HG02884 (cell line): ENCODE measurements around the gene STAT4.

ENCODE experiments used
- ATAC-seq: cut with Tn5 transposase; IDR thresholded peaks from one replicate; pipeline ENCODE4 v1.9.1; 2021; ENCODE audit warnings: mild to moderate bottlenecking, moderate library complexity; ENCODE audit not compliant: unreplicated experiment

The STAT4 gene

DNA sequence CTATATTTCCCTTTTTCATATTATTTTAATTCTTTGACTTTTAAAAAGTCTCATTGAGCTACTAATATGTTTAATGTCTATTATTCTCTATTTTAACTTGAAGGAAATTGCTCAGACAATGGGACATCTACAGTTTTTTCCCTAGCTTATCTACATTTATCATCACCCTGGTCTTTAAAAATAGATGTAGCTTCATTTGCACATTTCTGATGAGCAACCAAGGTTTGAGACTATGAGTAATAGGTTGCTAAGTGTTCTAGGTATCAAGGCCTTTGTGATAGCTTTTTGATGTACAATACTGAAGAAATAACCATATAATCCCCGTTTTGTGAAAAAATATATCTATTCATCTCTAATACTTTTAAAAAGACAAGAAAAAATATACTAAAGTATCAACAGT lies 47.0 kb downstream of the STAT4 start:
- ATAC-seq: no peak

DNA sequence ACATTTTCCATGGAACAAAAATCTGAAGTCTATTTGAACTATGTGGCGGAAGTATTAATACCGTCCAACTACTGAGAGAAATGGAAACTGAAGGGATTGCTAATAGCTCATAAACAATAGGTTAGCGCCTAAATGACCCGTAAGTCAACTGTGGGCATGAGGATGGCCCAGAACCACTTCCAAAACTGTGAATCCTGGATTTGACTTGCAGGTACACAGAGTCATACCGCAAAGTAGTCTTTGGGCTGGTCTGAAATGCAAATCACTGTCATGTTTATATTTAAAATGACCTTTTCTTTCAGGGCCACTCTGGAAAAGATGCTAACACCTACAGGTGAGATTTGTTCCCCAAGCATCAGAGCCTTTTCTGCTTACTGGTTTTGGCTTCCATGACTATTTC lies 50.6 kb downstream of the STAT4 start:
- no peak for ATAC-seq

DNA sequence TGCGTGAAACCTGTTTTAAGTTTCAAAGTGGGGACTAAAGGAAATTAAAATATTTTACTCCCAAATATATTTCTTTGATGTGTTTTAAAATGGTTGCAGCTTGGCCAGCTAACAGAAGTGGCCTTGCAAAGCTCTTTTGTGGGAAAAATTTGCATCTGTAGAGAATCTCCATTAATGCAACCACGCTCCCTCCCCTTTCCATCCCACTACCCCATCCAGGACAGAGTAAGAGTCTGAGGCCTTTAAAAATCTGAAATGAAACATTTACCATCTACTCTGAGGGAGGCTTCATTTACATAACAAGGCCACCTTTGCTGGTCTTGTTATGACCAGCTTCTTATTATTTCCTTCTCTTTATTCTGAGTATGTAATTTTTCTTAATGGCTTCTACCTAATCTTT lies 63.5 kb downstream of the STAT4 start:
- ATAC-seq: no peak

DNA sequence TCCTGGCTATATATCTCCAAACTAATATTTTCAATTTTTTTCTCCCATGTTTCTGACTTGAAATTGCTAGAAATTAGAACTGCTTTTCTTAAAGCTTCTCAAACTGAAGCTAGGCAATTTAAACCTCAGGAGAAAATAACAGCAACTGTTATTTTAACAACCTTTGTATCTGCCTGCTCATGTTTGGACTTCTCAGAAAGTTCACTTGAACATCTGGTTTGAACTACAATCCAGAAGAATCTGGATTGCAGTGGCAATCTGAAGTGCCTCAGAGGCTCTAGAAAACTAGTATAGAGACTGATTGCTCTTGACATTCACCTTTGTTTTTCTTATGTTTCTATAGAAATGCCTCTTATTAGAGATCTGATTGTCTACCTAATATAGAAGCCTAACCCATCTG lies 64.1 kb downstream of the STAT4 start:
- no peak for ATAC-seq

DNA sequence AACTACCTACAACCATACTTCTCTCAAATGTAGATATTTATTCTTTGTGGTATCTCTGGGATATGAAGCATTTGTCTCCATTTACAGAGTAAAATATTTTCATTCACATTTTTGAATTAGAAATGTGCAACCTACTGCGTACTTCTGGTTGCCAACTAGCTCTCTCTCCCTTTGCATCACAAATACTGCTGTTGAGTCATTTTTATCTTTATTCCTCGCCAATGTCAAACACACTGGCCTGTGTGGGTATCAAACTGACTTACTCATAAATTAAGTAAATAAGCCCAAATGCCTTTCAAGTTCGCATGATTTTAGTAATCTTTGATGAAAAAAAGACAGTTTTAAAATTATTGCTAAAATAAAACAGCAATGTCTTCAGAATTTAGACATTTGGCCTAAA lies 67.3 kb downstream of the STAT4 start:
- ATAC-seq: no peak

DNA sequence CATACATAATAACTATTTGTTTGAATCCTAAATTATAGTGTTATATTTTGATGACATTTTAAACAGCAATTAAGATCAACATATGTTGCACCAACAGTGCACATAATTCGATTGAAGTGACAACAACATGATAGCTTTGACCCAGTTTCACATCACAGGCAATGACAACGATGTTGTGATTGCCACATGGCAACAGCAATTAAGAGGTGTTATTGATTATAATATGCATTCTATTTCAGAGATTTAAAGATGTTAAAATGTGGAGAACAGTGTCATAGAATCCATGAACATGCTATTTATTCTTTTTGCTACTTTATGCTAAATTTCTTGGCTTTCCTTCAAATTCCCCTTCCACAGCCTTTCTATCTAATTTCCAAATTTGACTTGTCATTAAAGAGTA lies 68.5 kb downstream of the STAT4 start:
- ATAC-seq: no peak

DNA sequence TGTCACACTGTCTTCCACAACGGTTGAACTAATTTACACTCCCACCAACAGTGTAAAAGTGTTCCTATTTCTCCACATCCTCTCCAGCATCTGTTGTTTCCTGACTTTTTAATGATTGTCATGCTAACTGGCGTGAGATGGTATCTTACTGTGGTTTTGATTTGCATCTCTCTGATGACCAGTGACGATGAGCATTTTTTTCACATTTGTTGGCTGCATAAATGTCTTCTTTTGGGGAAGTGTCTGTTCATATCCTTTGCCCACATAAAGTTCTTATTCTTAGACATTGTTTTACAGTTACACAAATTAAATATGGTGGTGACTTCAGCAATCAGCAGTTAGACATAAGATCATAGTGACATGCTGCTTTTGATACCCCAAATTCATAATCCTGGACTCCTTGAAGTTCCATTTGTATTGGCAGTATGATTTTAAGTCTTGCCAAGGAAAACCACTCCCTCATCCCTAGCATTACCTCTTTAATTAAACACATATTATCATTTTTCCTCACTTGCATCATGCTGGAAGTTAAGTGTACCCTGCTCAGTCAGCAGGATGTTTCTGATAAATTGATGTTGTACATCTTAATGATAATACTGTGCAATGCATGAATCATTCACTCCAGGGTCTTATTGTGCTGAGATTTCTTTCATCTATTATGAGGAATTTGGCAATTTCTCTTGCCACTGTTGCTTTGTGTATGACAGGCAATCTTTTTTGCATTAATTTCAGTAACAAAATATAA lies 69.2 kb downstream of the STAT4 start:
- ATAC-seq: no peak

DNA sequence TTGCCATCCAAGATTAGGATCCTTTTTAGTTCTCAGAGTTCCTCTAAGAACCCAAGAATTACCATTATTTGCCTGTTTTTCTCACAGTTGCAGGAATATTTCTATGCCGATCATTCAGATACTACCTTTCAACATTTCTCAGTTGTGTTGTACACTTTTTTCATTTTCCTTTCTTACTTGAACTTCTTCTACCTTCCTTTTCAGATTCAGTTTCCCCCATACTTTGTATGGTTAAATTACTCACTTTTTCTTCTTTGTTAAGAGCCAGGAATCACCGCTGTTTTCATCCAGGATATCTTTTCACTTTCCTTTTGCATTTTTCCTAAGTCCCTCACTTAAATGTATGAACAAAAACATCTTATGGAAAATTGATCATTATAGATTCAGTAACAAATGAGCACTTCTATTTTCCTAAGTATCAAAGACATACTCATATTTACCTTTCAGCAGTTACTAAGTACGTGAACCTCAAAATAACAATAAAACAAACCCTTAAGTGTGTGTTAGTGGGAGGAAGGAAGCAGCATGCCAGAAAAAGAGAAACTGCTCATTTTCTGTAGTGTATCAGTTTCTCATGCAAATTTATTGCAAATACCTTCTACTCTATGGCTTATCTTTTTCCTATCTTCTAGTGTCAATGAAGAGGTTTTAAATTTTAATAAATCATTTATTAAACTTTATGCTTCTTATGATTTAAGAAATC lies 72.5 kb downstream of the STAT4 start:
- ATAC-seq: no peak

DNA sequence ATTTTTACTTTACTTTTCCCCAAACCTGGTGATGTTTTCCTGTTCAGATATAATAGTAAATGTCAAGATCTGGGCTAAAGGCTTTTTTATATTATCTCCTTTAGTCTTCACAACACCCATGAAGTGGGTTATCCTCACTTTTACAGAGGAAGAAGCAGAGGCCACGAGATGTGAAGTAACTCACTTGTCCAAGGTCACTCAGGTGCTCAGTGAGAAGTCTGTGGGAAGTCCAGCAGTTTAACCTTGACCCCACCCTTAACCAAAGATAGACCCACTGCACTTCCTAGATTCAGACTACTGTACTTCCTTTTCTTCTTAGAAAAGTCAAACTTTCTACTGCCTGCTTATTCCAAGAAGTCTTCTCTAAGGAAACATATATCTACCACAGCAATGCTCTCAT lies 80.5 kb downstream of the STAT4 start:
- ATAC-seq: no peak

DNA sequence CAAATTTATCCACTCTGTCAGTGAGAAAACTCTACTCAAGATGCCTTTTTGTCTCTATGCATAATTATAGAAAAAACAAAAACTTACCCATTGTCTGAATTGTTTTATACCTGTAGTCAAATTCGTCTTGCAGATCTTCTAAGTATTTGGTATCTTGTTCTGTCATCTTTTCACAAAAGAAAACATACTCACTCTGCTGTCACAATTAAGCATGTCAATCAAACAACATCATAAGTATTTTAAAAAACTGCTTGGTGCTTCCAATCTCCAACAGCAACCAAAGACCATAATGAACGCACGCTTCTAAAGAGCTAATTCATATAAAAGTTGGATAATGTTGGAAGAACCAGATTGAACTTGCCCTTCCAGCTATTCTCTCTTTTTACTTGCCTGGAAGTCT lies 81.2 kb downstream of the STAT4 start:
- no peak for ATAC-seq

DNA sequence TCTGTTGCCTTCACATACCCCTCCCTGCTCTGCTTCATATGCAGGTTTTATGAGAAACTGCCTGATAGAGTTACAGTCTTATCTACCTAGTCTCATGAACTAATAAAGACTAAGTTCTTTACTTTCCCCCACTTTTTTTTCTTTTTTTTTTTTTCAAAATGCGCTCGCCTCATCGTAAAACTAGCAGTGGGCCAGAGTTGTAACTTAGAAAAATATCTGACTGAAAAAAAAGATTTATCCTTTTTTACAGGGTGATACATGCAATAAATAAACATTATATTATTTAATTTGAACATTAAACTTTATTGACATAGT lies 83.9 kb downstream of the STAT4 start:
- no peak for ATAC-seq

DNA sequence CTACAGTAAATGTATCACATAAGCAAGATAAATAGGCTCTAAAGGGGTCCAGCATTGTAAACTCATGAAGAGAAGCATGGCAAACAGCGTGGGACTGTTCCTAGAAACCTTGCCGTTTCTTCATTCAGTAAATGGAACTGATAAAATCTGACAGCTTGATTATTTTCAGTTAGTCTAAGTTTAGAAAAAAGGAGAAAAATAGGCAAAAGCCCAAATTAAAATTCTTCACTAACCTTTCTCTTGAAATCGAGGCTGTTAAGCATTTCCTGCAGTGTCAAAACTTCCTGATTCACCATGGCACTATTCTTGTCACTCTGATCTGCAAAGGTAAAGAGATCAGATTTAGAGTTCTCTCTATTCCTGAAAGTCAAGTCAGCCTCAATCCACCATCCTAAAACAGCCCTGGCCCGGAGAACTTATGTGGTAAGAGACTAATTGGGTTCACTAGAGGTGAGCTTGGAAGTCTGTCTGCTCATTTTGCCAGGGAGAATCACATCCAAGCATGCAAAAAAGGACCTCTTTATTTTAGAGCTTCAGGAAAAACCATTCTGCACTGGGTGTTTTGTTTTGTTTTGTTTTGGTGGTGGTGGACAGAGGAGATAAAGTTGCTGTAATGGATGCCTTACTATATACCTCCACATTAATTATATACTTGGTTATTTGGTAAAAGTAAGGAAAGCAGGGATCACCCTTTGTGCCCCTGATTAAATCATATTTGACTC lies 84.4 kb downstream of the STAT4 start:
- no peak for ATAC-seq

DNA sequence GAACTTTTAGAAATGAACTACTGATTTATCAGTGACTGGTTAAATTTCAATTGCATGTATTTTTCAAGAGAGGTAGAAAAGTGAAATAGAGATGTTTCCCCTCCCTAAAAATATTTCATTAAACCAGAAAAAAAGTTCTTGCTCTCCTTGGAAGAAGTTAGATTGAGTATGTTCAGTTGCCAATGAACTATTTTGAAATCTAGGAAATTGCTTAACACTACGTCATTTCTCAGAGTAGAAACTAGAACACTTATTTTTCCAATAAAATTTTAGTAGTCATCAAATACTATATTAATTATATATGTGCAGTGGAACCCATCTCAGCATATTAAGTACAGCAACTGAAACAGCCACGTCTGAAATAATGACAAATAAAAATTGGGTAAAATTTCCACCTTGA lies 85.0 kb downstream of the STAT4 start:
- ATAC-seq: no peak

DNA sequence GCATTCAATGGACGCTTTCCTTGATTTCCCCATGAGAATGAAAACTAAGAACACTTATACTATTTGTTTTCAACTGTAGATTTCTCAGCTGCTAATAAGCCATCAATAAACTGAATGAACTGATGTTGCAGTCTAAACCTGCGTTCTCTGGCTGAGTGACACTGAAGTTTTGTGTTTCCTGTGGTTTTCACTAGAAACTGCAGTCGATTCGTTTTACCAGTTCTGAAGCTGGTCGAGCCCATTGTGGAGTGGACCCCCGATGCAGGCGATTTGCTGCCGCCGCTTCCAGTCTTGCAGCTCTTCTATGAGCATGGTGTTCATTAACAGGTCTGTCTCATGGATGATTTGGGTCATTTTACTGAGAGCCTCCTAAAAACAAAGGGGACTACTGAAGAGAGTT lies 86.2 kb downstream of the STAT4 start:
- no peak for ATAC-seq

DNA sequence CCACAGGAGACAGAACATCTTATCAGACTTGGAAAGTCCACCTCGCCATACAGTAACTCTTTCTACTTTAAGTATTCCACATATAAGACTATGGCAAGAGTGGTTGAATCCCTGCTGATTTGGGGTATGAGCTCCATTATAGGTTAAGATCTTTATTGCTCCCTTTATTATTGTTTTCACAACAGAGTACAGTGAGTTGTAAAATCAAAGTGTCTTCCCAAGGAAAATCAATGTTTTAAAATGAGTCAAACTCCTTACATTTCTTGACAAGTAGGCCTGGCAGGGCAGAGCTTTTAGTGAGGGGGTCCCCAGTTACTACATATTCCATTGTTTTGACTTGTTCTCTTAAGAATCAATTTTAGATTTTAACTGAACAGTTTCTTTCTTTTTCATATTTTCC lies 87.2 kb downstream of the STAT4 start:
- no peak for ATAC-seq

DNA sequence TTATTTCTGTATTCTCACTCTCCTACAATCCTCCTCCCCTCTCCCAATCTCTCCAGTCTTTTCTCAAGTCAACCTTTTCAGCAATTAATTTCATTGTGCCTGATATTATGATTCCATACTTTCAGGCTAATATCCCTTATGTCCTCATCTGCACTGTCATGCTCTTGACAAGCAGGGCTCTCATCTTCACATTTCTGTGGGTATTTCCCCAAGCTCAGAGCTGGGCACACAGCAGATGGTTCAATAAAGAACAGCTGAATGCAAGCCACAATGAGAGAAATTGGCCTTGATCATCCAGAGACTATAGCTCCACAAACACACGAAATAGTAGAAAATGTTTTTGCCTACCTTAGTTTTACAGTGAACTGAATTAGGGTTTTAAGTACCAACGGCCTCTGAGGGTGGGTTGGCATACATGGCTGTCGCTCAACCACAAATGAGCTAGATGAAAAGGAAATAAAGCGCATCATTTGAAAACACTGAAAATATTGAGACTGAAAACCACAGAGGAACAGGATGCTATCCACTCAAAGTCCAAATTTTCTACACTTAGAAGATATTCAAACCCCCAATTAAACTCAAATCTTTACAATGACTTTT lies 89.3 kb downstream of the STAT4 start:
- no peak for ATAC-seq

DNA sequence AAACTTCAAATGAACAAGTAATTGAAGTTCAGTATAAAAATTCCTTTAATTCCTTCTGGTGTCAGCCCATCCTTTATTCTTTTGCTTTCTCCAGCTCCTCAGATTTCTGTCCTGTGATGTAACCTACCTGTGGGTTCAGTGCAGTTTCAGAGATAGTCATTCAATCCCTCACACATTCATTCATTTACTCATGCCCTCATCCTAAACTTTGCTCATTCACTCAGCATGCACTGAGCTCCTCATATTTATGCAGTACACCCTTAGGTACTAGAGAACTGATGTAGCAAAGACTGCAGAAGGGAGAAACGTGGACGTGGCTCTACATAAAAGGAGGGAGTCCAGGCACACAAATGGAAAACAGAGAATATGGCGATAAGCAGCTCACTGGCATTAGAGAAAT lies 91.5 kb downstream of the STAT4 start:
- no peak for ATAC-seq

DNA sequence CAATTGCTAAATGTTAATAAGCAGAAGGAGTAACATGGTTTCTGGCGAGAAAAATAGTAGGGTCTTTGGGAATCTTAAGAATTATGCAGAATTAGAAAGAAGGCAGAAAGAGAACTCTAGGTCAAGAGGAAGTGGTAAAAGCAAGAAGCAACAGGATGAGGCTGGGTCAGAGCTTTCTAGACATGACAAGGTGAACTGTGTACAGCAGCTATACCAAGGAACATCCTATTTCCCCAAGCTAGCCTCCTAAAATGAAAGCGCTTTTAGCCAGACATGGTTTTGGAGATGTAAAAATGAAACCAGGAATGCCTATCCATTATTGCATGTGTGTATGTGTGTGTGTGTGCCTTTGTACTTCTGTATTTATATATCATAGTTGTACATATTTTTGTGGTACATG lies 94.6 kb downstream of the STAT4 start:
- ATAC-seq: no peak

DNA sequence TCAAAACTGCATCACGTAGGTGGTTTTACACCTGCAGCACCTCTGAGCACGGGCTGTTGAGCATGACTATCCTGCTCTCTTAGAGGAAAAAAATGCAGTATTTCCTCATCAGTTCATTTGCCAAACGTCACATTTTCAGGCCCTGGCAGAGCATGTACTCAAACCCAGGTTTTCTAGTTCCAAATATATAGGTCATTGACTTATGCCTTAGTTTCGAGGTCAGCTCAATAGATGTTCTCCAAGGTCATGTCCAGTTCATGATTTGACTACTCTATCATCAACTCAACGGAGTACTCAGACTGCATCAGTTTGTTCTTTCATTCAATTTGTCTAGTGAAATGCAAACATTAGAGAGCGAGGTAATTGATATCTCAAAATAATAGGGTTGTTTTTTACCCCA lies 97.5 kb downstream of the STAT4 start:
- ATAC-seq: no peak

DNA sequence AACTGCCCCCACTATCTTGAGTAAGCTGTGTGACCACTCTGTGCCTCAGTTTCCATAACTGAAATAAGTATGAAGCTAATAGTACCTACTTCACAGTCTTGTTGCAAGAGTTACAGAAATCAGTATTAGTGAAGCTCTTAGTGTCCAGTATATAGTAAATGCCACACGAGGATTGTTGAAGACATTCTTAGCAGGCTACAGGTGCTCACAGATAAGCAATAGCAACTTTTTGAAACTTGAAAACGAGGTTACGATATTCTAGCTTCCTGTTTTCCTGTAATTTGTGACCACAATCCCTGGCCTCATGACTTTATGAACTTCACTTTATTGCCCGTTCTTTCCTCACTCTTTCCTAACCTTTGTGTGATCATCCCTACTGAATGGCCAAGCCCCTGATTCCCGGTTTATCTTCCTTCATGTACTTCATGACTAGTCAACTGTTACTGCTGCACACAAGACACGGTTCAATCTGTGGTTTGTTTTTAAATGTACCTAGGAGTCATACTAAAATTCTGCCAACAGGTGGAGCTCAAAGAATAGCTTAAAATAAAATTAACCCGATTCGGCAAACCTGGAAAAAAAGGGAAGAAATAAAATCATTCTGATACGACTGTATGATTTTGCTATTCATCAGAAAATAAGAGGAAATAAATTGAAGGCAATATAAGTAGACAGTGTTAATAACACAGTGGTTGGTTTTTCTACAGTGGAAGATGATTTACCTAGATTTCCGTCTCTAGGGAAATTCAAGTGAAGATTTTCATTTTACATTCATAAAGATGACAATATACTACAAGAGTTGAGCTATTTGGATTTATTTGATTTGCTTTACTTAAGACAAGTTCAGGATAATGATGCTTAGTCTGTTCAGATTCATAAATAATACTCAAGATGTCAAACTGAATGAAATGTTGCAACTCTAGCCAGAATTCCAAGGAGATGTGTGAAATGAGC lies 98.7 kb downstream of the STAT4 start:
- no peak for ATAC-seq

DNA sequence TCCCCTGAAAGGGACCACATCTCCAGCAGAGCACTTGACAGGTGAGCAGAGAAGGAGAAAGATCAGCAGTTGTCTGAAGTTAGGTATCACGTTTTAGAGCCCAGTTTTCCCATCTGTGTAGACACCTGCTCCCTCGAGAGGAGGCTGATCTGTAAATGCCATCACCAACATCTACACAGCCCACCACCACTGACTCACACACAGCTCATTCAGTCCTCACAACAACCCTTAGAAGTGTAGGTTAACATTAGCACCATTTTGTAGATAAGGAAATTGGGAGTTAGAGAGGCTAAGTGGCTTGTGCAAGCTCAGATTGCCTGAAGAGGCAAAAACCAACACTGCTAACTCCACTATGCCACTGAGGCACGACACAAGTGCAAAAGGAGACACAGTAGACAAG lies 99.6 kb downstream of the STAT4 start:
- ATAC-seq: no peak
